ENCODE results near the gene RFTN1. TPM values are rescaled to one million over a fixed set of nuclear protein-coding genes. Genes with fewer than 3 reads are reported as not detected.

Gene RFTN1
- total and polyA plus RNA-seq, 2 donors (not counting 1 experiment from before 2014, with no cell fraction given), result 32.4 to 156 TPM

DNA sequence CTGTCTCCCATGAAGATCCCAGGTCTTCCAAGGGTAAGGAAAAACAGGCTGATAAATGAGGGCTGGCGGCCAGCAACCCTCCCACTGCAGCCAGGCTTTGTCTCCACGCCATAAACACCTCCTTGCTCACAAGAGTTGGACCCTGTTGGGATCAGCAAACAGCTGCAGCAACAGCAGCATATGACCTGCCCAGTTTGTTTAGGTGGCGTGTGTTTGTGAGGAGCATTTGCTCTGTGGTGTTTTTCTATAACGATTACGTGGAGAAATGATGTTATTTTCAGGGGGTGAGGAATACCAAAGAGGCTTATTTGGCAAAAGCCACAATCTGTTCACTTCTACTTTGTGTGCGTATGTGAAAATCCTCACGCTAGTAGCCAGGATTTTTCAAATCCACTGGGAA is 58.5 kb downstream of the RFTN1 start:
- no peak for DNase-seq
- Mint-ChIP-seq H3K27ac (no peak overlapping the region), H3K4me3 (no peak overlapping the region), H3K4me1 (peaks cover 46% of the 10 kb centered on the region), H3K9me3 (ENCODE audit: insufficient read depth) (no peaks in the 10 kb centered on the region), H3K27me3 (no peaks in the 10 kb centered on the region)
- WGBS (ENCODE audit: insufficient coverage), result 96% methylated on average over 5 of the region's 7 CpGs
- H3K27me3 ChIP-seq (replicated peaks in 1 of 4; ENCODE audit: control extremely low read depth in 1 of 4, control insufficient read depth in 3 of 4, insufficient read depth in 4 of 4, low read length in 3 of 4), result no peaks in the 10 kb centered on the region
- ChIA-PET POLR2A (no interaction called here), CTCF (no interaction called here)
- H3K4me2 ChIP-seq (replicated peaks; ENCODE audit: low read depth, low read length, poor library complexity, severe bottlenecking), result no peak overlapping the region
- no peak overlapping the region for H3K9ac ChIP-seq (ENCODE audit: low read length)
- no peaks in the 10 kb centered on the region for H3K9me3 ChIP-seq (ENCODE audit: control extremely low read depth in 1 of 3, control insufficient read depth in 2 of 3, insufficient read depth in 1 of 3, low read length in 2 of 3)
- no peak for ATAC-seq (ENCODE audit: low read depth)
- intact Hi-C loops (cut with micrococcal nuclease), result loop anchor here (5.0 kb wide), 1 partner anchor 43 kb away; no protein-coding TSS in a partner anchor
- peaks cover 0 to 10% of the 10 kb centered on the region in 2 experiments for H3K36me3 ChIP-seq (replicated peaks in 1 of 2; ENCODE audit: control extremely low read depth in 1 of 2, control insufficient read depth in 1 of 2, extremely low read depth in 1 of 2, insufficient read depth in 2 of 2, low read length in 1 of 2)
- no peak overlapping the region for H2AFZ ChIP-seq (ENCODE audit: insufficient read depth, low read depth, low read length, poor library complexity, severe bottlenecking)
- peaks cover 23% of the 10 kb centered on the region for H4K20me1 ChIP-seq (ENCODE audit: control insufficient read depth, insufficient read depth, low read length, poor library complexity, severe bottlenecking)
- H3K4me3 ChIP-seq (ENCODE audit: control extremely low read depth in 1 of 5, extremely low read depth in 1 of 5, insufficient read depth in 1 of 5, low read depth in 2 of 5, low read length in 4 of 5), result no peak overlapping the region
- no peak for TF ChIP-seq EZH2 (IDR thresholded peaks at IDR 0.05; ENCODE audit: borderline replicate concordance, insufficient read depth, low read depth, low read length, poor library complexity, severe bottlenecking)
- TF ChIP-seq, protein P1, sequence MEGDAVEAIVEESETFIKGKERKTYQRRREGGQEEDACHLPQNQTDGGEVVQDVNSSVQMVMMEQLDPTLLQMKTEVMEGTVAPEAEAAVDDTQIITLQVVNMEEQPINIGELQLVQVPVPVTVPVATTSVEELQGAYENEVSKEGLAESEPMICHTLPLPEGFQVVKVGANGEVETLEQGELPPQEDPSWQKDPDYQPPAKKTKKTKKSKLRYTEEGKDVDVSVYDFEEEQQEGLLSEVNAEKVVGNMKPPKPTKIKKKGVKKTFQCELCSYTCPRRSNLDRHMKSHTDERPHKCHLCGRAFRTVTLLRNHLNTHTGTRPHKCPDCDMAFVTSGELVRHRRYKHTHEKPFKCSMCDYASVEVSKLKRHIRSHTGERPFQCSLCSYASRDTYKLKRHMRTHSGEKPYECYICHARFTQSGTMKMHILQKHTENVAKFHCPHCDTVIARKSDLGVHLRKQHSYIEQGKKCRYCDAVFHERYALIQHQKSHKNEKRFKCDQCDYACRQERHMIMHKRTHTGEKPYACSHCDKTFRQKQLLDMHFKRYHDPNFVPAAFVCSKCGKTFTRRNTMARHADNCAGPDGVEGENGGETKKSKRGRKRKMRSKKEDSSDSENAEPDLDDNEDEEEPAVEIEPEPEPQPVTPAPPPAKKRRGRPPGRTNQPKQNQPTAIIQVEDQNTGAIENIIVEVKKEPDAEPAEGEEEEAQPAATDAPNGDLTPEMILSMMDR (IDR thresholded peaks at IDR 0.05), result no peak
- H3K27ac ChIP-seq (ENCODE audit: low read length in 2 of 2), result no peak overlapping the region
- peaks cover 93% of the 10 kb centered on the region for H3K79me2 ChIP-seq (ENCODE audit: control insufficient read depth, insufficient read depth, low read length)
- H3K4me1 ChIP-seq (ENCODE audit: control insufficient read depth in 2 of 2, insufficient read depth in 2 of 2, low read length in 2 of 2), result peaks cover 7% of the 10 kb centered on the region in 2 donors

DNA sequence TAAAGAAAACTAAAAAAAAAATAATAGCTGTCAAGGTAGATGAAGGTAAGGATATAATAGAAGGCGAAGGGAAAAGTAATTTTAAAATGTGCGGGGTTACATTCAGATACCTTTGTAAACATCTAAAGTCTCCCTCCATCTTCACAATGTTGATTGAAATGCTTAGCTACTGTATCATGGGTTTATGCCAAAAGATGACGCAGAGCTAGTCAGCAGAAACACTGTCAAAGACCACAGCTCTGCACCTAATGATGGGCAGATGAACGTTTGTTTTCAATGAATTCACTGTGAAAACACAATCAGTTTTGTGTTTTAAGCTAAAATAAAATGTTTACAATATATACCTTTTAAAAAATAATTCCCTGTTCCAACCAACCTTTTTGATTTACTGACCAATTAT is 61.2 kb downstream of the RFTN1 start:
- Histone ChIP-seq H2AFZ (ENCODE audit: insufficient read depth, low read depth, low read length, poor library complexity, severe bottlenecking) (no peak overlapping the region), H3K79me2 (ENCODE audit: control insufficient read depth, insufficient read depth, low read length) (peaks cover 98% of the 10 kb centered on the region), H3K4me3 (ENCODE audit: control extremely low read depth in 1 of 5, extremely low read depth in 1 of 5, insufficient read depth in 1 of 5, low read depth in 2 of 5, low read length in 4 of 5) (no peak overlapping the region), H3K9ac (ENCODE audit: low read length) (no peak overlapping the region), H3K27ac (ENCODE audit: low read length in 2 of 2) (no peak overlapping the region), H3K9me3 (ENCODE audit: control extremely low read depth in 1 of 3, control insufficient read depth in 2 of 3, insufficient read depth in 1 of 3, low read length in 2 of 3) (no peaks in the 10 kb centered on the region), H3K4me2 (replicated peaks; ENCODE audit: low read depth, low read length, poor library complexity, severe bottlenecking) (no peak overlapping the region), H4K20me1 (ENCODE audit: control insufficient read depth, insufficient read depth, low read length, poor library complexity, severe bottlenecking) (peaks cover 23% of the 10 kb centered on the region), H3K4me1 (ENCODE audit: control insufficient read depth in 2 of 2, insufficient read depth in 2 of 2, low read length in 2 of 2) (peaks cover 8 to 16% of the 10 kb centered on the region in 2 donors), H3K27me3 (replicated peaks in 1 of 4; ENCODE audit: control extremely low read depth in 1 of 4, control insufficient read depth in 3 of 4, insufficient read depth in 4 of 4, low read length in 3 of 4) (no peaks in the 10 kb centered on the region), H3K36me3 (replicated peaks in 1 of 2; ENCODE audit: control extremely low read depth in 1 of 2, control insufficient read depth in 1 of 2, extremely low read depth in 1 of 2, insufficient read depth in 2 of 2, low read length in 1 of 2) (peaks cover 0 to 10% of the 10 kb centered on the region in 2 experiments)
- Mint-ChIP-seq H3K9me3 (ENCODE audit: insufficient read depth) (no peaks in the 10 kb centered on the region), H3K4me3 (no peak overlapping the region), H3K27me3 (no peaks in the 10 kb centered on the region), H3K4me1 (peaks cover 61% of the 10 kb centered on the region), H3K27ac (no peak overlapping the region)
- TF ChIP-seq, protein P1 (IDR thresholded peaks at IDR 0.05), result no peak
- no peak for TF ChIP-seq EZH2 (IDR thresholded peaks at IDR 0.05; ENCODE audit: borderline replicate concordance, insufficient read depth, low read depth, low read length, poor library complexity, severe bottlenecking)
- ChIA-PET CTCF (interaction anchor here (1.3 to 1.5 kb wide), 2 partner anchors 30 to 46 kb away, joined by 3 to 5 read pairs; no protein-coding TSS in a partner anchor), POLR2A (no interaction called here)
- ATAC-seq (ENCODE audit: low read depth), result no peak
- no peak for DNase-seq
- intact Hi-C loops (cut with micrococcal nuclease), result no loop called here
- WGBS (ENCODE audit: insufficient coverage), result no CpG with 5 or more reads among the region's 4 CpGs
